ENCODE measurements around the gene STARD9.

The STARD9 gene

GRCh38 chr15:42604894-42605744 is 29.7 kb downstream of the STARD9 start:
- ChIA-PET CTCF (interaction anchor here (1.0 kb wide), 1 partner anchor 17 kb away, joined by 3 read pairs; no protein-coding TSS in a partner anchor), POLR2A (no interaction called here)
- TF ChIP-seq CTCF (IDR thresholded peaks at IDR 0.05; ENCODE audit: insufficient read depth, low read length, missing control alignments), result no peak
- no peak overlapping the region for H3K4me3 ChIP-seq (ENCODE audit: low read depth, low read length)
- DNase-seq (ENCODE audit: low read depth, low spot score), result no peak

GRCh38 chr15:42605796-42606195 is 30.4 kb downstream of the STARD9 start:
- H3K4me3 ChIP-seq (ENCODE audit: low read depth, low read length), result no peak overlapping the region
- POLR2A ChIA-PET, result no interaction called here
- no peak for DNase-seq (ENCODE audit: low read depth, low spot score)
- CTCF ChIA-PET, result interaction anchor here (1.0 kb wide), 1 partner anchor 16 kb away, joined by 3 read pairs; no protein-coding TSS in a partner anchor
- no peak for TF ChIP-seq CTCF (IDR thresholded peaks at IDR 0.05; ENCODE audit: insufficient read depth, low read length, missing control alignments)

- H3K4me3 ChIP-seq (ENCODE audit: low read depth, low read length), result no peak overlapping the region
- POLR2A ChIA-PET, result no interaction called here
- CTCF ChIA-PET, result interaction anchor here (1.1 to 1.4 kb wide), 2 partner anchors 16 to 41 kb away, joined by 4 read pairs; no protein-coding TSS in a partner anchor
- no peak for TF ChIP-seq CTCF (IDR thresholded peaks at IDR 0.05; ENCODE audit: insufficient read depth, low read length, missing control alignments)
- no peak for DNase-seq (ENCODE audit: low read depth, low spot score)
Measured at GRCh38 chr15:42608110-42608531, 32.7 kb downstream of the STARD9 start.

GRCh38 chr15:42608752-42609488 is 33.5 kb downstream of the STARD9 start:
- DNase-seq (ENCODE audit: low read depth, low spot score), result no peak
- ChIA-PET CTCF (interaction anchor here (1.1 to 1.4 kb wide), 2 partner anchors 15 to 41 kb away, joined by 4 read pairs; no protein-coding TSS in a partner anchor), POLR2A (no interaction called here)
- TF ChIP-seq CTCF (IDR thresholded peaks at IDR 0.05; ENCODE audit: insufficient read depth, low read length, missing control alignments), result no peak
- H3K4me3 ChIP-seq (ENCODE audit: low read depth, low read length), result no peak overlapping the region

- ChIA-PET CTCF (no interaction called here), POLR2A (no interaction called here)
- TF ChIP-seq CTCF (IDR thresholded peaks at IDR 0.05; ENCODE audit: insufficient read depth, low read length, missing control alignments), result no peak
- DNase-seq (ENCODE audit: low read depth, low spot score), result no peak
- no peak overlapping the region for H3K4me3 ChIP-seq (ENCODE audit: low read depth, low read length)
Measured at GRCh38 chr15:42611532-42611931, 36.1 kb downstream of the STARD9 start.

GRCh38 chr15:42612367-42612912 is 37.0 kb downstream of the STARD9 start:
- DNase-seq (ENCODE audit: low read depth, low spot score), result no peak
- no peak overlapping the region for H3K4me3 ChIP-seq (ENCODE audit: low read depth, low read length)
- TF ChIP-seq CTCF (IDR thresholded peaks at IDR 0.05; ENCODE audit: insufficient read depth, low read length, missing control alignments), result no peak
- POLR2A ChIA-PET, result no interaction called here
- CTCF ChIA-PET, result no interaction called here

Data from AG04449 (cell line).